Erythroblast (primary cell): ENCODE results near the gene KCNH2.

Experiments
- GATA1 ChIP-seq: IDR thresholded peaks from 2 replicates; pipeline ENCODE4 v1.6.1; 2011; ENCODE audit warnings: low read depth, mild to moderate bottlenecking, control low read depth, low read length, moderate library complexity
- POLR2A ChIP-seq: IDR thresholded peaks from 2 replicates; pipeline ENCODE4 v1.6.1; 2011; ENCODE audit warnings: mild to moderate bottlenecking, low read length

- TF ChIP-seq POLR2A (no peak), GATA1 (no peak)
These were observed 18.4 kb upstream of the KCNH2 start for GRCh38 chr7:150996376-150997074.
